NCI-H345 treated with DMSO at 0.1 percent for 48 hours (cell line): ENCODE data around the gene CCT7.

ENCODE experiments used
- DNase-seq: peaks from one replicate; lab custom pipeline; 2025; ENCODE audit not compliant: unreplicated experiment; lab: John Stamatoyannopoulos, UW

CCT7 gene

GRCh38 chr2:73292316-73292905, 58.3 kb downstream of the CCT7 start:
- no peak for DNase-seq

GRCh38 chr2:73292906-73293533, 58.9 kb downstream of the CCT7 start:
- DNase-seq, result no peak

GRCh38 chr2:73293534-73294171, 59.5 kb downstream of the CCT7 start, which contains the start of gene EGR4:
Gene EGR4, minus strand, starts transcription at chr2:73293548. Its CDS starts 231 bp downstream, at chr2:73293317.
- DNase-seq, result peak; percentile 40

GRCh38 chr2:73294239-73294638, 60.1 kb downstream of the CCT7 start:
- DNase-seq, result no peak

GRCh38 chr2:73295751-73296400, 61.8 kb downstream of the CCT7 start:
- DNase-seq, result no peak

- no peak for DNase-seq
These were observed 63.0 kb downstream of the CCT7 start for GRCh38 chr2:73297151-73297559.

GRCh38 chr2:73297586-73297985, 63.5 kb downstream of the CCT7 start:
- DNase-seq, result no peak

- no peak for DNase-seq
These were observed 66.8 kb downstream of the CCT7 start for GRCh38 chr2:73300926-73301325.

- no peak for DNase-seq
These were observed 67.5 kb downstream of the CCT7 start for GRCh38 chr2:73301636-73302035.
